Endothelial cell of umbilical vein (primary cell): ENCODE results near the gene EHD2. TPM values are rescaled to one million over a fixed set of nuclear protein-coding genes. Genes with fewer than 3 reads are reported as not detected.

Source experiments
- BruUV-seq: library from RNA; stranded (reverse); fragments of 400-500 nt; replicated peaks from 2 replicates; lab custom pipeline; 2021; lab: Mats Ljungman, UMichigan
- CTCF ChIA-PET: fragments of 300-600, 350-600 bp; sonication (Branson Sonifier 250); formaldehyde crosslinking; loops from one replicate; lab custom pipeline; 2021; ENCODE audit warnings: antibody characterized with exemption, inconsistent platforms; lab: Charles Lee
- POLR2A ChIA-PET: fragments of 300-600, 350-600 bp; sonication (Branson Sonifier 250); formaldehyde crosslinking; loops from one replicate; lab custom pipeline; 2021; ENCODE audit warnings: antibody characterized with exemption, inconsistent platforms; lab: Charles Lee
- DNase-seq: peaks from one replicate; pipeline ENCODE4 v3.0.0-alpha.2; 2011; ENCODE audit warnings: low read depth, low spot score
- FAIRE-seq: peaks from 2 replicates; lab custom pipeline; 2011; peaks lifted over from hg19 to GRCh38; lab: Jason Lieb, UNC
- H2AFZ ChIP-seq: 2 replicates; pipeline ENCODE4 v1.6.0; 2012; ENCODE audit warnings: low read depth, low read length, control low read depth, inconsistent platforms
- H3K27ac ChIP-seq: 2 replicates; pipeline ENCODE4 v1.5.1; 2011; ENCODE audit warnings: low read depth, mild to moderate bottlenecking, control low read depth, low read length, moderate library complexity; ENCODE audit not compliant: insufficient read depth
- H3K27me3 ChIP-seq, 2 experiments: 2 replicates each; pipeline versions ENCODE4 v1.6.0 to v1.6.1; 2011; ENCODE audit warnings: low read length in 2 of 2, mixed read lengths in 1 of 2; ENCODE audit not compliant: control insufficient read depth in 2 of 2, insufficient read depth in 2 of 2
- H3K36me3 ChIP-seq, 2 experiments: 2 replicates in 1 of 2; 3 replicates in 1 of 2; pipeline ENCODE4 v1.5.1; 2011; ENCODE audit warnings: low read length in 2 of 2, mild to moderate bottlenecking in 1 of 2, moderate library complexity in 1 of 2; ENCODE audit not compliant: control insufficient read depth in 2 of 2, insufficient read depth in 2 of 2; ENCODE audit errors: extremely low read depth in 1 of 2
- H3K4me1 ChIP-seq: 3 replicates; pipeline ENCODE4 v1.5.1; 2011; ENCODE audit warnings: mild to moderate bottlenecking, low read length; ENCODE audit not compliant: control insufficient read depth, insufficient read depth; ENCODE audit errors: extremely low read depth
- H3K4me2 ChIP-seq: 2 replicates; pipeline ENCODE4 v1.6.1; 2011; ENCODE audit warnings: low read length, control low read depth, mixed read lengths; ENCODE audit not compliant: insufficient read depth
- H3K4me3 ChIP-seq, 3 experiments: fragments of 200-600 bp in 1 of 3; sonication (generic), shearing (Covaris generic) in 1 of 3; replicated peaks in 1 of 3; 2 replicates each; pipeline ENCODE4 v1.5.1; 2011 to 2016; ENCODE audit warnings: control low read depth in 3 of 3, low read length in 3 of 3, mild to moderate bottlenecking in 2 of 3, inconsistent platforms in 1 of 3, low read depth in 1 of 3, moderate library complexity in 1 of 3; ENCODE audit not compliant: insufficient read depth in 1 of 3
- H3K79me2 ChIP-seq: 2 replicates; pipeline ENCODE4 v1.6.0; 2012; ENCODE audit warnings: low read length, inconsistent platforms; ENCODE audit not compliant: control insufficient read depth, insufficient read depth
- H3K9ac ChIP-seq: replicated peaks from 2 replicates; pipeline ENCODE3; 2011; ENCODE audit warnings: low read length, control low read depth; ENCODE audit not compliant: insufficient read depth; ENCODE audit errors: extremely low read depth
- H3K9me1 ChIP-seq: replicated peaks from 3 replicates; pipeline ENCODE4 v1.6.0; 2011; ENCODE audit warnings: mild to moderate bottlenecking, low read length; ENCODE audit not compliant: control insufficient read depth, insufficient read depth; ENCODE audit errors: extremely low read depth
- H3K9me3 ChIP-seq: replicated peaks from 2 replicates; pipeline ENCODE4 v1.5.1; 2012; ENCODE audit warnings: low read length, inconsistent platforms; ENCODE audit not compliant: control insufficient read depth, insufficient read depth
- H4K20me1 ChIP-seq: replicated peaks from 2 replicates; pipeline ENCODE3; 2011; ENCODE audit warnings: mild to moderate bottlenecking, low read length; ENCODE audit not compliant: control insufficient read depth, insufficient read depth; ENCODE audit errors: extremely low read depth
- EZH2 ChIP-seq: IDR thresholded peaks from 2 replicates; pipeline ENCODE4 v1.6.1; 2012; ENCODE audit warnings: borderline replicate concordance, low read depth, mild to moderate bottlenecking, moderate library complexity, low read length, inconsistent platforms; ENCODE audit not compliant: severe bottlenecking
- FOS ChIP-seq: IDR thresholded peaks from 2 replicates; pipeline ENCODE4 v1.6.1; 2011; ENCODE audit warnings: mild to moderate bottlenecking, low read length, moderate library complexity, borderline replicate concordance; ENCODE audit not compliant: insufficient read depth
- GATA2 ChIP-seq: IDR thresholded peaks from 2 replicates; pipeline ENCODE4 v1.7.0; 2011; ENCODE audit warnings: low read depth, mild to moderate bottlenecking, moderate library complexity, mixed read lengths, low read length; ENCODE audit not compliant: insufficient read length, insufficient read depth
- JUN ChIP-seq: IDR thresholded peaks from 2 replicates; pipeline ENCODE4 v1.6.1; 2011; ENCODE audit warnings: borderline replicate concordance, low read depth; ENCODE audit not compliant: insufficient read length, insufficient read depth
- MAX ChIP-seq: IDR thresholded peaks from 2 replicates; pipeline ENCODE4 v1.6.1; 2011; ENCODE audit not compliant: insufficient read depth, insufficient read length
- MYC ChIP-seq: IDR thresholded peaks from one replicate; pipeline ENCODE4 v1.6.1; 2011; ENCODE audit warnings: mild to moderate bottlenecking, low read depth, low read length
- POLR2A ChIP-seq: IDR thresholded peaks from 2 replicates; pipeline ENCODE4 v1.6.1; 2012; ENCODE audit warnings: low read depth, mild to moderate bottlenecking, control low read depth, low read length
- POLR2AphosphoS5 ChIP-seq: IDR thresholded peaks from 2 replicates; pipeline ENCODE4 v1.6.1; 2012; ENCODE audit warnings: low read depth, mild to moderate bottlenecking, control low read depth, low read length, moderate library complexity; ENCODE audit not compliant: insufficient read depth
- dilution Hi-C: fragments of 300-500 bp; cut with MboI; formaldehyde crosslinking; loops from one replicate; pipeline ENCODE4 v1.15.0; 2019; ENCODE audit warnings: low sequenced_read_pairs; ENCODE audit not compliant: extremely low pct_ligation_motif_present
- intact Hi-C: fragments of 100-400 bp; cut with micrococcal nuclease; formaldehyde crosslinking; loops from one replicate; pipeline ENCODE4 v1.10.0; 2022
- polyA plus RNA-seq, 4 experiments: library from polyadenylated mRNA; depleted of rRNA in 3 of 4; stranded (reverse) in 3 of 4; unstranded in 1 of 4; fragments of >200 nt; gene quantifications; 2 replicates each; pipeline versions ENCODE4 v1.2.1 to v1.2.3, GENCODE V29; 2011 to 2012; ENCODE audit warnings: missing spikeins in 1 of 4
- total RNA-seq: library from RNA; stranded (reverse); gene quantifications from 2 replicates; pipeline ENCODE4 v1.2.3, GENCODE V29; 2021
- TF ChIP-seq, protein P1 (sequence below), 2 donors: IDR thresholded peaks; 1 replicate in 1 of 2; 2 replicates in 1 of 2; pipeline ENCODE4 v1.5.1; 2011; ENCODE audit warnings: low read length in 2 of 2, mild to moderate bottlenecking in 2 of 2, moderate library complexity in 2 of 2, control low read depth in 1 of 2, inconsistent platforms in 1 of 2, low read depth in 1 of 2; ENCODE audit not compliant: insufficient read depth in 1 of 2; ENCODE audit errors: extremely low read depth in 1 of 2

The EHD2 gene
- total and polyA plus RNA-seq, 2 donors (not counting 3 experiments of a cell fraction or from before 2014, with no cell fraction given) = 110 to 220 TPM

GRCh38 chr19:47730521-47730889 lies 17.3 kb downstream of the EHD2 start:
- no peak for DNase-seq
- H3K4me2 ChIP-seq = no peak overlapping the region
- dilution Hi-C loops = no loop called here
- H3K9ac ChIP-seq = no peak overlapping the region
- POLR2A ChIA-PET = interaction anchor here (1.4 to 1.6 kb wide), 2 partner anchors 11 to 17 kb away, joined by 3 to 4 read pairs; no protein-coding TSS in a partner anchor
- no peaks in the 10 kb centered on the region for H3K9me1 ChIP-seq
- no peak overlapping the region for H2AFZ ChIP-seq
- CTCF ChIA-PET = interaction anchor here (1.4 to 4.2 kb wide), 3 partner anchors 13 to 24 kb away, joined by 5 to 47 read pairs (median 5); partner anchors contain the start of gene EHD2
- H3K79me2 ChIP-seq = peaks cover 13% of the 10 kb centered on the region
- H3K4me3 ChIP-seq = no peak overlapping the region
- peak overlapping the region; percentile 50 for H3K27ac ChIP-seq
- no peak for TF ChIP-seq POLR2A
- no peak for TF ChIP-seq POLR2AphosphoS5
- no peak for TF ChIP-seq MYC
- TF ChIP-seq GATA2 = no peak
- TF ChIP-seq, protein P1, sequence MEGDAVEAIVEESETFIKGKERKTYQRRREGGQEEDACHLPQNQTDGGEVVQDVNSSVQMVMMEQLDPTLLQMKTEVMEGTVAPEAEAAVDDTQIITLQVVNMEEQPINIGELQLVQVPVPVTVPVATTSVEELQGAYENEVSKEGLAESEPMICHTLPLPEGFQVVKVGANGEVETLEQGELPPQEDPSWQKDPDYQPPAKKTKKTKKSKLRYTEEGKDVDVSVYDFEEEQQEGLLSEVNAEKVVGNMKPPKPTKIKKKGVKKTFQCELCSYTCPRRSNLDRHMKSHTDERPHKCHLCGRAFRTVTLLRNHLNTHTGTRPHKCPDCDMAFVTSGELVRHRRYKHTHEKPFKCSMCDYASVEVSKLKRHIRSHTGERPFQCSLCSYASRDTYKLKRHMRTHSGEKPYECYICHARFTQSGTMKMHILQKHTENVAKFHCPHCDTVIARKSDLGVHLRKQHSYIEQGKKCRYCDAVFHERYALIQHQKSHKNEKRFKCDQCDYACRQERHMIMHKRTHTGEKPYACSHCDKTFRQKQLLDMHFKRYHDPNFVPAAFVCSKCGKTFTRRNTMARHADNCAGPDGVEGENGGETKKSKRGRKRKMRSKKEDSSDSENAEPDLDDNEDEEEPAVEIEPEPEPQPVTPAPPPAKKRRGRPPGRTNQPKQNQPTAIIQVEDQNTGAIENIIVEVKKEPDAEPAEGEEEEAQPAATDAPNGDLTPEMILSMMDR (IDR thresholded peaks at IDR 0.05; ENCODE audit: extremely low read depth in 1 of 2, insufficient read depth in 1 of 2, low read depth in 1 of 2, low read length in 2 of 2) = no peak
- no peak for TF ChIP-seq MAX
- no peak for TF ChIP-seq FOS
- no peak for TF ChIP-seq JUN
- TF ChIP-seq EZH2 = no peak
- intact Hi-C loops = loop anchor here (1.0 kb wide), 1 partner anchor 17 kb away; the partner anchor contains the start of gene EHD2
- H3K27me3 ChIP-seq = no peaks in the 10 kb centered on the region
- no TSS peak for BruUV-seq
- peaks cover 12 to 24% of the 10 kb centered on the region in 2 experiments for H3K36me3 ChIP-seq
- peaks cover 23% of the 10 kb centered on the region for H3K4me1 ChIP-seq
- FAIRE-seq = no peak
- no peaks in the 10 kb centered on the region for H4K20me1 ChIP-seq
- no peaks in the 10 kb centered on the region for H3K9me3 ChIP-seq
